H1 (cell line): ENCODE results near the gene COL6A2.

Experiments used
- CEBPB ChIP-seq: IDR thresholded peaks from 2 replicates; pipeline ENCODE4 v1.6.1; 2012; ENCODE audit warnings: low read depth, low read length
- RAD21 ChIP-seq, 2 experiments: IDR thresholded peaks in 1 of 2; conservative IDR thresholded peaks in 1 of 2; 2 replicates each; pipeline ENCODE4 v1.6.1; 2011; ENCODE audit warnings: low read depth in 2 of 2, low read length in 2 of 2, improper control_type of control experiment in 1 of 2, inconsistent platforms in 1 of 2, mild to moderate bottlenecking in 1 of 2, moderate library complexity in 1 of 2
- SP4 ChIP-seq: IDR thresholded peaks from 2 replicates; pipeline ENCODE4 v1.6.1; 2012; ENCODE audit warnings: low read length, inconsistent platforms
- TAF1 ChIP-seq: IDR thresholded peaks from 2 replicates; pipeline ENCODE4 v1.6.1; 2011; ENCODE audit warnings: mild to moderate bottlenecking, low read depth, low read length
- TF ChIP-seq, protein P1 (sequence below), 3 experiments: IDR thresholded peaks; 1 replicate in 2 of 3; 2 replicates in 1 of 3; pipeline versions ENCODE4 v1.5.1 to v1.6.1; 2011; ENCODE audit warnings: low read length in 3 of 3, mild to moderate bottlenecking in 3 of 3, inconsistent platforms in 2 of 3, low read depth in 1 of 3, moderate library complexity in 1 of 3; ENCODE audit not compliant: insufficient read depth in 1 of 3; ENCODE audit errors: control extremely low read depth in 1 of 3

DNA sequence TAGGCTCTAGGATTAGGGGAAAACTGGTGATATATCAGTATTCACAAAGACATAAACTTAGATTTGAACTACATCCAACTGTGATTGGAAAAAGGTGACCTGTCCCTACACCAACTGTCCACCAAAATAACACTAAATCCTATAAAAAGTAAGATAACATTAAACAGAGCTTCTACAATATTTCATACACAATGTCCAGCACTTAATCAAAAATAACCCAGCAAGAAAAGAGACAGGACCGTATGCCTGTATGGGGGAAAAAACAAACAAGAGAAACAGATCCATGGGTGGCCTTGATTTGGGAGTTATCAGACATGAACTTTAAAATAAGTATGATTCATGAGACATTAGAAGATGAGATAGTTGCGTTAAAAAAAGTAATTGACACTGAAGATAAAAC is 9.7 kb upstream of the COL6A2 start:
- TF ChIP-seq RAD21 (IDR thresholded peaks at IDR 0.05 in 1 of 2, conservative IDR thresholded peaks at IDR 0.05 in 1 of 2; ENCODE audit: low read depth in 2 of 2, low read length in 2 of 2), result no peak
- TF ChIP-seq CEBPB, result no peak
- TF ChIP-seq, protein P1, sequence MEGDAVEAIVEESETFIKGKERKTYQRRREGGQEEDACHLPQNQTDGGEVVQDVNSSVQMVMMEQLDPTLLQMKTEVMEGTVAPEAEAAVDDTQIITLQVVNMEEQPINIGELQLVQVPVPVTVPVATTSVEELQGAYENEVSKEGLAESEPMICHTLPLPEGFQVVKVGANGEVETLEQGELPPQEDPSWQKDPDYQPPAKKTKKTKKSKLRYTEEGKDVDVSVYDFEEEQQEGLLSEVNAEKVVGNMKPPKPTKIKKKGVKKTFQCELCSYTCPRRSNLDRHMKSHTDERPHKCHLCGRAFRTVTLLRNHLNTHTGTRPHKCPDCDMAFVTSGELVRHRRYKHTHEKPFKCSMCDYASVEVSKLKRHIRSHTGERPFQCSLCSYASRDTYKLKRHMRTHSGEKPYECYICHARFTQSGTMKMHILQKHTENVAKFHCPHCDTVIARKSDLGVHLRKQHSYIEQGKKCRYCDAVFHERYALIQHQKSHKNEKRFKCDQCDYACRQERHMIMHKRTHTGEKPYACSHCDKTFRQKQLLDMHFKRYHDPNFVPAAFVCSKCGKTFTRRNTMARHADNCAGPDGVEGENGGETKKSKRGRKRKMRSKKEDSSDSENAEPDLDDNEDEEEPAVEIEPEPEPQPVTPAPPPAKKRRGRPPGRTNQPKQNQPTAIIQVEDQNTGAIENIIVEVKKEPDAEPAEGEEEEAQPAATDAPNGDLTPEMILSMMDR (IDR thresholded peaks at IDR 0.05; ENCODE audit: control extremely low read depth in 1 of 3, insufficient read depth in 1 of 3, low read depth in 1 of 3, low read length in 3 of 3), result no peak
- TF ChIP-seq TAF1, result no peak
- TF ChIP-seq SP4, result no peak
